IMR-90 (cell line): Measurements from ENCODE around the gene TMEM161A. TPM values are rescaled to one million over a fixed set of nuclear protein-coding genes. Genes with fewer than 3 reads are reported as not detected.

Experiments
- ATAC-seq: fragments of 200-7000 bp; cut with Tn5 transposase; 2 replicates; pipeline ENCODE4 v1.9.1; 2020; ENCODE audit warnings: low read depth, mild to moderate bottlenecking, moderate library complexity
- BruUV-seq: library from RNA; stranded (reverse); fragments of 400-500 nt; replicated peaks from 2 replicates; lab custom pipeline; 2021; lab: Mats Ljungman, UMichigan
- CTCF ChIA-PET: fragments of 300-600 bp; formaldehyde crosslinking; extraction: SDS; loops from one replicate; lab custom pipeline; 2021; ENCODE audit warnings: antibody characterized with exemption; lab: Yijun Ruan, JAX
- POLR2A ChIA-PET: fragments of 300-600 bp; sonication (Branson Sonifier 250); formaldehyde crosslinking; loops from one replicate; lab custom pipeline; 2022; ENCODE audit warnings: antibody characterized with exemption; ENCODE audit not compliant: unreplicated experiment; lab: Charles Lee
- DNase-seq: peaks from one replicate; pipeline ENCODE4 v3.0.0; 2013
- H2AFZ ChIP-seq: replicated peaks from 2 replicates; pipeline ENCODE3; 2013; ENCODE audit warnings: low read length, mild to moderate bottlenecking; ENCODE audit not compliant: poor library complexity
- H2AK5ac ChIP-seq: 2 replicates; pipeline ENCODE4 v1.6.1; 2013; ENCODE audit warnings: low read depth, low read length, inconsistent platforms
- H2AK9ac ChIP-seq: replicated peaks from 2 replicates; pipeline ENCODE3; 2013; ENCODE audit warnings: mild to moderate bottlenecking, low read depth, low read length, moderate library complexity; ENCODE audit not compliant: poor library complexity
- H2BK120ac ChIP-seq: 2 replicates; pipeline ENCODE4 v1.6.1; 2013; ENCODE audit warnings: low read depth, low read length, inconsistent platforms
- H2BK15ac ChIP-seq: 3 replicates; pipeline ENCODE4 v1.6.1; 2013; ENCODE audit warnings: low read depth, low read length, inconsistent platforms
- H2BK20ac ChIP-seq: 2 replicates; pipeline ENCODE4 v1.6.1; 2013; ENCODE audit warnings: low read depth, mild to moderate bottlenecking, inconsistent platforms, low read length, moderate library complexity
- H2BK5ac ChIP-seq: 2 replicates; pipeline ENCODE4 v1.6.1; 2013; ENCODE audit warnings: mild to moderate bottlenecking, low read depth, low read length, inconsistent platforms; ENCODE audit not compliant: poor library complexity, severe bottlenecking
- H3K14ac ChIP-seq: replicated peaks from 2 replicates; pipeline ENCODE4 v1.6.1; 2013; ENCODE audit warnings: low read depth, low read length, inconsistent platforms
- H3K18ac ChIP-seq: 2 replicates; pipeline ENCODE4 v1.6.1; 2013; ENCODE audit warnings: low read depth, low read length, control low read depth
- H3K23ac ChIP-seq: 2 replicates; pipeline ENCODE4 v1.6.1; 2013; ENCODE audit warnings: low read depth, low read length, inconsistent platforms
- H3K27ac ChIP-seq: 2 replicates; pipeline ENCODE4 v1.5.1; 2013; ENCODE audit warnings: mild to moderate bottlenecking, control low read depth, low read length; ENCODE audit not compliant: insufficient read depth
- H3K27me3 ChIP-seq: 2 replicates; pipeline ENCODE4 v1.6.1; 2013; ENCODE audit warnings: low read length; ENCODE audit not compliant: control insufficient read depth, insufficient read depth
- H3K36me3 ChIP-seq: 2 replicates; pipeline ENCODE4 v1.6.1; 2013; ENCODE audit warnings: low read length, mixed read lengths; ENCODE audit not compliant: control insufficient read depth, insufficient read depth
- H3K4ac ChIP-seq: 2 replicates; pipeline ENCODE4 v1.6.1; 2013; ENCODE audit warnings: low read depth, low read length, inconsistent platforms
- H3K4me1 ChIP-seq: 2 replicates; pipeline ENCODE4 v1.6.1; 2013; ENCODE audit warnings: low read length, mixed read lengths; ENCODE audit not compliant: control insufficient read depth, insufficient read depth
- H3K4me2 ChIP-seq: 2 replicates; pipeline ENCODE4 v1.6.1; 2013; ENCODE audit warnings: low read depth, mild to moderate bottlenecking, control low read depth, low read length, moderate library complexity
- H3K4me3 ChIP-seq: 2 replicates; pipeline ENCODE4 v1.5.1; 2013; ENCODE audit warnings: low read depth, mild to moderate bottlenecking, control low read depth, low read length, moderate library complexity; ENCODE audit not compliant: insufficient read depth
- H3K56ac ChIP-seq: 2 replicates; pipeline ENCODE4 v1.6.1; 2013; ENCODE audit warnings: low read length, inconsistent platforms; ENCODE audit not compliant: insufficient read depth; ENCODE audit errors: extremely low read depth
- H3K79me1 ChIP-seq, 2 experiments: 2 replicates each; pipeline ENCODE4 v1.6.1; 2013; ENCODE audit warnings: low read length in 2 of 2, inconsistent platforms in 1 of 2, low read depth in 1 of 2
- H3K9ac ChIP-seq: 2 replicates; pipeline ENCODE4 v1.6.1; 2013; ENCODE audit warnings: low read depth, low read length, control low read depth
- H3K9me1 ChIP-seq: 2 replicates; pipeline ENCODE4 v1.6.1; 2013; ENCODE audit warnings: low read length, inconsistent platforms; ENCODE audit not compliant: insufficient read depth
- H3K9me3 ChIP-seq: 2 replicates; pipeline ENCODE4 v1.6.1; 2013; ENCODE audit warnings: low read length; ENCODE audit not compliant: control insufficient read depth, insufficient read depth
- H4K20me1 ChIP-seq: 2 replicates; pipeline ENCODE4 v1.6.1; 2013; ENCODE audit warnings: low read length, inconsistent platforms; ENCODE audit not compliant: insufficient read depth
- H4K5ac ChIP-seq: 2 replicates; pipeline ENCODE4 v1.6.1; 2013; ENCODE audit warnings: mild to moderate bottlenecking, low read depth, low read length, control low read depth
- H4K8ac ChIP-seq, 2 experiments: 2 replicates each; pipeline ENCODE4 v1.6.1; 2013; ENCODE audit warnings: low read depth in 2 of 2, low read length in 2 of 2, control low read depth in 1 of 2, inconsistent platforms in 1 of 2
- H4K91ac ChIP-seq: 2 replicates; pipeline ENCODE4 v1.6.1; 2013; ENCODE audit warnings: low read depth, low read length, inconsistent platforms; ENCODE audit not compliant: insufficient read depth
- BHLHE40 ChIP-seq: fragments of 150-350 bp; IDR thresholded peaks from 2 replicates; pipeline ENCODE4 v1.6.1; 2016; ENCODE audit warnings: mild to moderate bottlenecking, low read depth, low read length
- CHD1 ChIP-seq: IDR thresholded peaks from 2 replicates; pipeline ENCODE4 v1.6.1; 2012; ENCODE audit warnings: low read depth, low read length, improper control_type of control experiment
- ELK1 ChIP-seq: fragments of 150-350 bp; IDR thresholded peaks from 2 replicates; pipeline ENCODE4 v1.6.1; 2016; ENCODE audit warnings: low read depth, mild to moderate bottlenecking, low read length, moderate library complexity, borderline replicate concordance
- FOS ChIP-seq: fragments of 150-350 bp; IDR thresholded peaks from 2 replicates; pipeline ENCODE4 v1.6.1; 2016; ENCODE audit warnings: low read depth, low read length
- MAFK ChIP-seq: IDR thresholded peaks from 2 replicates; pipeline ENCODE4 v1.6.1; 2012; ENCODE audit warnings: low read depth, low read length, improper control_type of control experiment
- RFX5 ChIP-seq: IDR thresholded peaks from 2 replicates; pipeline ENCODE4 v1.8.0; 2012; ENCODE audit warnings: low read depth, mild to moderate bottlenecking, low read length, moderate library complexity
- WGBS, 2 experiments: methylation state at CpG; one replicate each; pipeline versions ENCODE4 v1.1.5 to v1.1.7; 2013; ENCODE audit warnings: missing lambda C conversion rate in 2 of 2; ENCODE audit not compliant: insufficient read length in 1 of 2; ENCODE audit errors: extremely low coverage in 2 of 2; 5-methylcytosine and 5-hydroxymethylcytosine counted together
- dilution Hi-C: fragments of 300-500 bp; cut with HindIII; formaldehyde crosslinking; loops from one replicate; pipeline ENCODE4 v1.14.3; 2018; ENCODE audit warnings: low sequenced_read_pairs; ENCODE audit not compliant: unreplicated experiment
- in situ Hi-C: fragments of 300-500 bp; cut with MboI; formaldehyde crosslinking; loops from 3 replicates; pipeline ENCODE4 v1.14.3; 2019; ENCODE audit warnings: low sequenced_read_pairs, inconsistent platforms, mixed read lengths
- intact Hi-C: fragments of 100-400 bp; cut with micrococcal nuclease; formaldehyde crosslinking; loops from 2 replicates; pipeline ENCODE4 v1.10.0; 2022
- polyA plus RNA-seq, 3 experiments: library from polyadenylated mRNA; depleted of rRNA; stranded (reverse); fragments of >200 nt; gene quantifications; 2 replicates each; pipeline ENCODE4 v1.2.3, GENCODE V29; 2012; ENCODE audit warnings: low replicate concordance in 1 of 3
- total RNA-seq: library from RNA; depleted of rRNA; stranded (reverse); fragments of >200 nt; gene quantifications from 2 replicates; pipeline ENCODE4 v1.2.3, GENCODE V29; 2012

Gene TMEM161A
- total and polyA plus RNA-seq, 2 of the 4 experiments (the other 2 are of a cell fraction) = 11.1 to 34.8 TPM

- CTCF ChIA-PET = no interaction called here
- 67% methylated on average over 1 of the region's 13 CpGs; no CpG with 5 or more reads in 1 of the 2 experiments for WGBS, 2 experiments
- no peak for TF ChIP-seq CHD1
- no peak for TF ChIP-seq RFX5
- no peak for TF ChIP-seq MAFK
- no peak for TF ChIP-seq ELK1
- TF ChIP-seq BHLHE40 = no peak
- no peak for TF ChIP-seq FOS
- DNase-seq (no peak), ATAC-seq (no peak)
- Histone ChIP-seq H2AK9ac (no peak overlapping the region), H2AFZ (no peak overlapping the region), H3K9me1 (no peaks in the 10 kb centered on the region), H4K8ac (no peak overlapping the region), H4K91ac (no peak overlapping the region), H2BK15ac (no peak overlapping the region), H4K20me1 (no peaks in the 10 kb centered on the region), H2AK5ac (no peak overlapping the region), H3K27ac (no peak overlapping the region), H2BK5ac (no peak overlapping the region), H3K4me1 (no peaks in the 10 kb centered on the region), H3K4ac (no peak overlapping the region), H3K4me3 (no peak overlapping the region), H4K5ac (no peak overlapping the region), H2BK20ac (no peak overlapping the region), H3K23ac (no peak overlapping the region), H2BK120ac (no peak overlapping the region), H3K18ac (no peak overlapping the region), H3K79me1 (no peaks in the 10 kb centered on the region), H3K27me3 (no peaks in the 10 kb centered on the region), H3K9ac (no peak overlapping the region), H3K4me2 (no peak overlapping the region), H3K9me3 (peaks cover 6% of the 10 kb centered on the region; the same call in 1 of the 2 replicates), H3K56ac (no peak overlapping the region), H3K14ac (no peak overlapping the region), H3K36me3 (peaks cover 13% of the 10 kb centered on the region)
- intact Hi-C loops (no loop called here), dilution Hi-C loops (no loop called here), in situ Hi-C loops (no loop called here)
- POLR2A ChIA-PET = no interaction called here
- no TSS peak for BruUV-seq
Observed at GRCh38 chr19:19152668-19153384, 14.5 kb upstream of the TMEM161A start.
